ENCODE measurements around the gene OR6C65.

The OR6C65 gene

DNA sequence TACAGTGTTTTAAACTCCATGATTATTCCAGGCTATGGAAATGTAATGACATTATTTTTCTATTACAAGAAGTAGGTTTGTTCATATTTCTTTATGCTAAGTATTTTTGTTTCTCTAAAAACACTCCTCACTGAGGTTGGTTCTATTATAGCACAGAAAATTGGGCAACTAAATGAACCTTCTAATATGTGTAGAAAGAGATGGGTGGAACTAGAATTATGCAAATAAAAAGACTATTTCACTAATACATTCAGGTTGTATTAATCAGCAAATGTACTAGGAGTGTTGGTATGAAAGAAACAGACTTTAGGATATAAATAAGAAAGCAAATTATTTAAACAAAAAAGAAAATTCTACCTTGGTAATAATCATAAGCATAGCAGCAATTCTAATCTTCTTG is 48.5 kb downstream of the OR6C65 start:
- DNase-seq: no peak

All from CD4-positive, alpha-beta T cell treated with Interleukin-21 for 1 hour (primary cell).